Endothelial cell of umbilical vein (primary cell): ENCODE data around the gene SULT2A1. TPM values are rescaled to one million over a fixed set of nuclear protein-coding genes. Genes with fewer than 3 reads are reported as not detected.

Experiments
- BruUV-seq: library from RNA; stranded (reverse); fragments of 400-500 nt; replicated peaks from 2 replicates; lab custom pipeline; 2021; lab: Mats Ljungman, UMichigan
- CTCF ChIA-PET: fragments of 300-600, 350-600 bp; sonication (Branson Sonifier 250); formaldehyde crosslinking; loops from one replicate; lab custom pipeline; 2021; ENCODE audit warnings: antibody characterized with exemption, inconsistent platforms; lab: Charles Lee
- POLR2A ChIA-PET: fragments of 300-600, 350-600 bp; sonication (Branson Sonifier 250); formaldehyde crosslinking; loops from one replicate; lab custom pipeline; 2021; ENCODE audit warnings: antibody characterized with exemption, inconsistent platforms; lab: Charles Lee
- DNase-seq: peaks from one replicate; pipeline ENCODE4 v3.0.0-alpha.2; 2011; ENCODE audit warnings: low read depth, low spot score
- FAIRE-seq: peaks from 2 replicates; lab custom pipeline; 2011; peaks lifted over from hg19 to GRCh38; lab: Jason Lieb, UNC
- H2AFZ ChIP-seq: 2 replicates; pipeline ENCODE4 v1.6.0; 2012; ENCODE audit warnings: low read depth, low read length, control low read depth, inconsistent platforms
- H3K27ac ChIP-seq: 2 replicates; pipeline ENCODE4 v1.5.1; 2011; ENCODE audit warnings: low read depth, mild to moderate bottlenecking, control low read depth, low read length, moderate library complexity; ENCODE audit not compliant: insufficient read depth
- H3K27me3 ChIP-seq, 2 experiments: 2 replicates each; pipeline versions ENCODE4 v1.6.0 to v1.6.1; 2011; ENCODE audit warnings: low read length in 2 of 2, mixed read lengths in 1 of 2; ENCODE audit not compliant: control insufficient read depth in 2 of 2, insufficient read depth in 2 of 2
- H3K36me3 ChIP-seq, 2 experiments: 2 replicates in 1 of 2; 3 replicates in 1 of 2; pipeline ENCODE4 v1.5.1; 2011; ENCODE audit warnings: low read length in 2 of 2, mild to moderate bottlenecking in 1 of 2, moderate library complexity in 1 of 2; ENCODE audit not compliant: control insufficient read depth in 2 of 2, insufficient read depth in 2 of 2; ENCODE audit errors: extremely low read depth in 1 of 2
- H3K4me1 ChIP-seq: 3 replicates; pipeline ENCODE4 v1.5.1; 2011; ENCODE audit warnings: mild to moderate bottlenecking, low read length; ENCODE audit not compliant: control insufficient read depth, insufficient read depth; ENCODE audit errors: extremely low read depth
- H3K4me2 ChIP-seq: 2 replicates; pipeline ENCODE4 v1.6.1; 2011; ENCODE audit warnings: low read length, control low read depth, mixed read lengths; ENCODE audit not compliant: insufficient read depth
- H3K4me3 ChIP-seq, 3 experiments: fragments of 200-600 bp in 1 of 3; sonication (generic), shearing (Covaris generic) in 1 of 3; replicated peaks in 1 of 3; 2 replicates each; pipeline ENCODE4 v1.5.1; 2011 to 2016; ENCODE audit warnings: control low read depth in 3 of 3, low read length in 3 of 3, mild to moderate bottlenecking in 2 of 3, inconsistent platforms in 1 of 3, low read depth in 1 of 3, moderate library complexity in 1 of 3; ENCODE audit not compliant: insufficient read depth in 1 of 3
- H3K79me2 ChIP-seq: 2 replicates; pipeline ENCODE4 v1.6.0; 2012; ENCODE audit warnings: low read length, inconsistent platforms; ENCODE audit not compliant: control insufficient read depth, insufficient read depth
- H3K9ac ChIP-seq: replicated peaks from 2 replicates; pipeline ENCODE3; 2011; ENCODE audit warnings: low read length, control low read depth; ENCODE audit not compliant: insufficient read depth; ENCODE audit errors: extremely low read depth
- H3K9me1 ChIP-seq: replicated peaks from 3 replicates; pipeline ENCODE4 v1.6.0; 2011; ENCODE audit warnings: mild to moderate bottlenecking, low read length; ENCODE audit not compliant: control insufficient read depth, insufficient read depth; ENCODE audit errors: extremely low read depth
- H3K9me3 ChIP-seq: replicated peaks from 2 replicates; pipeline ENCODE4 v1.5.1; 2012; ENCODE audit warnings: low read length, inconsistent platforms; ENCODE audit not compliant: control insufficient read depth, insufficient read depth
- H4K20me1 ChIP-seq: replicated peaks from 2 replicates; pipeline ENCODE3; 2011; ENCODE audit warnings: mild to moderate bottlenecking, low read length; ENCODE audit not compliant: control insufficient read depth, insufficient read depth; ENCODE audit errors: extremely low read depth
- CTCF ChIP-seq, 2 donors: IDR thresholded peaks; 1 replicate in 1 of 2; 2 replicates in 1 of 2; pipeline ENCODE4 v1.5.1; 2011; ENCODE audit warnings: low read length in 2 of 2, mild to moderate bottlenecking in 2 of 2, moderate library complexity in 2 of 2, control low read depth in 1 of 2, inconsistent platforms in 1 of 2, low read depth in 1 of 2; ENCODE audit not compliant: insufficient read depth in 1 of 2; ENCODE audit errors: extremely low read depth in 1 of 2
- EZH2 ChIP-seq: IDR thresholded peaks from 2 replicates; pipeline ENCODE4 v1.6.1; 2012; ENCODE audit warnings: borderline replicate concordance, low read depth, mild to moderate bottlenecking, moderate library complexity, low read length, inconsistent platforms; ENCODE audit not compliant: severe bottlenecking
- FOS ChIP-seq: IDR thresholded peaks from 2 replicates; pipeline ENCODE4 v1.6.1; 2011; ENCODE audit warnings: mild to moderate bottlenecking, low read length, moderate library complexity, borderline replicate concordance; ENCODE audit not compliant: insufficient read depth
- GATA2 ChIP-seq: IDR thresholded peaks from 2 replicates; pipeline ENCODE4 v1.7.0; 2011; ENCODE audit warnings: low read depth, mild to moderate bottlenecking, moderate library complexity, mixed read lengths, low read length; ENCODE audit not compliant: insufficient read length, insufficient read depth
- POLR2A ChIP-seq: IDR thresholded peaks from 2 replicates; pipeline ENCODE4 v1.6.1; 2012; ENCODE audit warnings: low read depth, mild to moderate bottlenecking, control low read depth, low read length
- POLR2AphosphoS5 ChIP-seq: IDR thresholded peaks from 2 replicates; pipeline ENCODE4 v1.6.1; 2012; ENCODE audit warnings: low read depth, mild to moderate bottlenecking, control low read depth, low read length, moderate library complexity; ENCODE audit not compliant: insufficient read depth
- dilution Hi-C: fragments of 300-500 bp; cut with MboI; formaldehyde crosslinking; loops from one replicate; pipeline ENCODE4 v1.15.0; 2019; ENCODE audit warnings: low sequenced_read_pairs; ENCODE audit not compliant: extremely low pct_ligation_motif_present
- intact Hi-C: fragments of 100-400 bp; cut with micrococcal nuclease; formaldehyde crosslinking; loops from one replicate; pipeline ENCODE4 v1.10.0; 2022
- polyA plus RNA-seq, 4 experiments: library from polyadenylated mRNA; depleted of rRNA in 3 of 4; stranded (reverse) in 3 of 4; unstranded in 1 of 4; fragments of >200 nt; gene quantifications; 2 replicates each; pipeline versions ENCODE4 v1.2.1 to v1.2.3, GENCODE V29; 2011 to 2012; ENCODE audit warnings: missing spikeins in 1 of 4
- total RNA-seq: library from RNA; stranded (reverse); gene quantifications from 2 replicates; pipeline ENCODE4 v1.2.3, GENCODE V29; 2021

SULT2A1 gene
- total and polyA plus RNA-seq, 2 donors (not counting 3 experiments of a cell fraction or from before 2014, with no cell fraction given), result not detected

- DNase-seq (no peak), FAIRE-seq (no peak)
- POLR2A ChIA-PET, result no interaction called here
- no peaks in the 10 kb centered on the region for H3K4me1 ChIP-seq
- no peaks in the 10 kb centered on the region for H3K9me3 ChIP-seq
- no peaks in the 10 kb centered on the region for H3K9me1 ChIP-seq
- TF ChIP-seq POLR2A (no peak), GATA2 (no peak), FOS (no peak), POLR2AphosphoS5 (no peak), CTCF (IDR thresholded peaks at IDR 0.05; ENCODE audit: extremely low read depth in 1 of 2, insufficient read depth in 1 of 2, low read depth in 1 of 2, low read length in 2 of 2) (no peak)
- CTCF ChIA-PET, result interaction anchor here (2.0 to 2.5 kb wide), 2 partner anchors 10 to 30 kb away, joined by 7 to 11 read pairs; no protein-coding TSS in a partner anchor
- no peak overlapping the region for H3K4me2 ChIP-seq
- H3K27ac ChIP-seq, result no peak overlapping the region
- no peak overlapping the region for H2AFZ ChIP-seq
- dilution Hi-C loops, result no loop called here
- BruUV-seq, result no TSS peak
- no peak overlapping the region for H3K9ac ChIP-seq
- H3K4me3 ChIP-seq, result no peak overlapping the region
- H4K20me1 ChIP-seq, result no peaks in the 10 kb centered on the region
- no peaks in the 10 kb centered on the region for H3K79me2 ChIP-seq
- no peaks in the 10 kb centered on the region for H3K36me3 ChIP-seq
- no peaks in the 10 kb centered on the region for H3K27me3 ChIP-seq
- intact Hi-C loops, result no loop called here
Observed at GRCh38 chr19:47839411-47839810, 46.7 kb downstream of the SULT2A1 start.

- POLR2A ChIA-PET, result no interaction called here
- Histone ChIP-seq H3K9me1 (no peaks in the 10 kb centered on the region), H3K4me2 (no peak overlapping the region), H3K4me1 (no peaks in the 10 kb centered on the region), H3K27me3 (no peaks in the 10 kb centered on the region), H3K9me3 (no peaks in the 10 kb centered on the region), H3K9ac (no peak overlapping the region), H3K36me3 (no peaks in the 10 kb centered on the region), H3K4me3 (no peak overlapping the region), H3K79me2 (no peaks in the 10 kb centered on the region), H3K27ac (no peak overlapping the region), H2AFZ (no peak overlapping the region), H4K20me1 (no peaks in the 10 kb centered on the region)
- intact Hi-C loops (no loop called here), dilution Hi-C loops (no loop called here)
- BruUV-seq, result no TSS peak
- FAIRE-seq (no peak), DNase-seq (no peak)
- CTCF ChIA-PET, result no interaction called here
- TF ChIP-seq EZH2, result no peak
Observed at GRCh38 chr19:47836038-47836437, 50.1 kb downstream of the SULT2A1 start.
